PC-9 (cell line): ENCODE measurements around the gene AQP4. TPM values are rescaled to one million over a fixed set of nuclear protein-coding genes. Genes with fewer than 3 reads are reported as not detected.

ENCODE experiments used
- BruUV-seq: library from RNA; stranded (reverse); fragments of 400-500 nt; replicated peaks from 2 replicates; lab custom pipeline; 2021; lab: Mats Ljungman, UMichigan
- CTCF ChIA-PET: fragments of 300-600 bp; sonication (Branson Sonifier 250); formaldehyde crosslinking; loops from one replicate; lab custom pipeline; 2022; ENCODE audit warnings: antibody characterized with exemption; lab: Charles Lee
- POLR2A ChIA-PET: fragments of 300-600 bp; sonication (Branson Sonifier 250); formaldehyde crosslinking; loops from one replicate; lab custom pipeline; 2022; ENCODE audit warnings: antibody characterized with exemption; ENCODE audit not compliant: unreplicated experiment; lab: Charles Lee
- DNase-seq, 2 experiments: peaks; one replicate each; pipeline versions ENCODE4 v3.0.0 to v3.0.0-alpha.2; 2015 to 2022; ENCODE audit warnings: mixed read lengths in 1 of 2
- H2AFZ ChIP-seq: fragments of 200-600 bp; sonication (generic); 2 replicates; pipeline ENCODE4 v1.8.1; 2017; ENCODE audit warnings: antibody characterized with exemption
- H3F3A ChIP-seq: fragments of 200-600 bp; sonication (generic); 2 replicates; pipeline ENCODE4 v1.8.1; 2017; ENCODE audit warnings: antibody characterized with exemption, mild to moderate bottlenecking, low read depth; ENCODE audit not compliant: insufficient read depth
- H3K27ac ChIP-seq: fragments of 200-600 bp; sonication (generic); 2 replicates; pipeline ENCODE4 v1.6.1; 2016; ENCODE audit warnings: mixed run types
- H3K27me3 ChIP-seq: fragments of 200-600 bp; sonication (generic); 2 replicates; pipeline ENCODE4 v1.6.1; 2016; ENCODE audit warnings: low read depth, mixed run types; ENCODE audit not compliant: insufficient read depth
- H3K36me3 ChIP-seq: fragments of 200-600 bp; sonication (generic); 2 replicates; pipeline ENCODE4 v1.6.1; 2016; ENCODE audit warnings: low read depth, mixed run types
- H3K4me1 ChIP-seq: fragments of 200-600 bp; sonication (generic); replicated peaks from 2 replicates; pipeline ENCODE4 v1.6.1; 2016; ENCODE audit warnings: mixed run types; ENCODE audit not compliant: insufficient read depth
- H3K4me2 ChIP-seq: fragments of 200-600 bp; sonication (generic); 2 replicates; pipeline ENCODE4 v1.6.1; 2017; ENCODE audit warnings: mixed run types
- H3K4me3 ChIP-seq: fragments of 200-600 bp; sonication (generic); 2 replicates; pipeline ENCODE4 v1.6.1; 2016; ENCODE audit warnings: mixed run types
- H3K79me2 ChIP-seq: fragments of 200-600 bp; sonication (generic); 2 replicates; pipeline ENCODE4 v1.6.1; 2017; ENCODE audit warnings: low read depth, mixed run types
- H3K9me2 ChIP-seq: fragments of 200-600 bp; sonication (generic); 2 replicates; pipeline ENCODE4 v1.8.1; 2017; ENCODE audit warnings: mild to moderate bottlenecking; ENCODE audit not compliant: insufficient read depth
- H3K9me3 ChIP-seq: fragments of 200-600 bp; sonication (generic); 2 replicates; pipeline ENCODE4 v1.8.1; 2016; ENCODE audit warnings: low read depth; ENCODE audit not compliant: insufficient read depth
- H4K20me1 ChIP-seq: fragments of 200-600 bp; sonication (generic); 2 replicates; pipeline ENCODE4 v1.8.1; 2017; ENCODE audit not compliant: insufficient read depth
- CTCF ChIP-seq: fragments of 200-600 bp; sonication (generic); conservative IDR thresholded peaks from 2 replicates; pipeline ENCODE4 v1.6.1; 2017; ENCODE audit warnings: mixed run types, antibody characterized with exemption, mild to moderate bottlenecking, moderate library complexity
- EZH2 ChIP-seq: fragments of 200-600 bp; sonication (generic); IDR thresholded peaks from 2 replicates; pipeline ENCODE4 v1.8.0; 2017; ENCODE audit warnings: antibody characterized with exemption, low read depth
- intact Hi-C: fragments of 100-400 bp; cut with micrococcal nuclease; formaldehyde crosslinking; loops from one replicate; pipeline ENCODE4 v1.10.0; 2022; ENCODE audit not compliant: unreplicated experiment
- total RNA-seq: library from RNA; stranded (reverse); gene quantifications from 2 replicates; pipeline ENCODE4 v1.2.3, GENCODE V29; 2021

AQP4 gene
- total RNA-seq, 1 experiment from 2014 or later = not detected

DNA sequence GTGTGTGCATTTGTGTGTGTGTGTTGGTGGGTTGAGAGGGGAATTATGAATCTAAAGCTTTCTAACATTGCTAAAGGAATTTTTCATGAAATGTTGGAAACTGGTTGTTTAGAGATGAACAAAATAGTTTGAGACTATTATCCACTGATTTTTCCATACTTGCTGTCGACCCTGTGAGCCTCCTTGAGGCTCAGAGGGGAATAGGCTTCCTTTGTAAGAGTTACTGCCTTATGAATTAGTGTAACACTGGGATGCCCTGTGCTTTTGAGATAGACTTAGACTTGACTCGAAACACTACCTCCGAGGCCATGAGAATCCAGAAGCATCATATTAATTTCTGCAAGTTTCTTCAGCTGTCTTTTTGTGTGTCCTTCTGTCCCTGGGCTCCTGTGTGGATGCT, 37.9 kb downstream of the AQP4 start:
- H2AFZ ChIP-seq = no peak overlapping the region
- ChIA-PET POLR2A (no interaction called here), CTCF (no interaction called here)
- no peaks in the 10 kb centered on the region for H3K9me2 ChIP-seq
- H3K27ac ChIP-seq = no peak overlapping the region
- TF ChIP-seq EZH2 (no peak), CTCF (no peak)
- H3K27me3 ChIP-seq = no peaks in the 10 kb centered on the region
- intact Hi-C loops = no loop called here
- DNase-seq = no peak
- no peaks in the 10 kb centered on the region for H3F3A ChIP-seq
- H3K36me3 ChIP-seq = no peaks in the 10 kb centered on the region
- no peaks in the 10 kb centered on the region for H4K20me1 ChIP-seq
- H3K4me3 ChIP-seq = no peak overlapping the region
- BruUV-seq = no TSS peak
- no peaks in the 10 kb centered on the region for H3K4me1 ChIP-seq
- no peak overlapping the region for H3K4me2 ChIP-seq
- H3K9me3 ChIP-seq = no peaks in the 10 kb centered on the region
- no peaks in the 10 kb centered on the region for H3K79me2 ChIP-seq

- Histone ChIP-seq H4K20me1 (no peaks in the 10 kb centered on the region), H3K4me1 (no peaks in the 10 kb centered on the region), H3K9me2 (no peaks in the 10 kb centered on the region), H3K79me2 (no peaks in the 10 kb centered on the region), H2AFZ (no peak overlapping the region), H3K27ac (no peak overlapping the region), H3K9me3 (no peaks in the 10 kb centered on the region), H3K4me3 (no peak overlapping the region), H3F3A (no peaks in the 10 kb centered on the region), H3K4me2 (no peak overlapping the region), H3K36me3 (no peaks in the 10 kb centered on the region), H3K27me3 (no peaks in the 10 kb centered on the region)
- no TSS peak for BruUV-seq
- CTCF ChIA-PET = no interaction called here
- no peak for DNase-seq
- TF ChIP-seq CTCF (no peak), EZH2 (no peak)
- intact Hi-C loops = no loop called here
- POLR2A ChIA-PET = no interaction called here
Observed at GRCh38 chr18:26826656-26827235, 38.8 kb downstream of the AQP4 start.

DNA sequence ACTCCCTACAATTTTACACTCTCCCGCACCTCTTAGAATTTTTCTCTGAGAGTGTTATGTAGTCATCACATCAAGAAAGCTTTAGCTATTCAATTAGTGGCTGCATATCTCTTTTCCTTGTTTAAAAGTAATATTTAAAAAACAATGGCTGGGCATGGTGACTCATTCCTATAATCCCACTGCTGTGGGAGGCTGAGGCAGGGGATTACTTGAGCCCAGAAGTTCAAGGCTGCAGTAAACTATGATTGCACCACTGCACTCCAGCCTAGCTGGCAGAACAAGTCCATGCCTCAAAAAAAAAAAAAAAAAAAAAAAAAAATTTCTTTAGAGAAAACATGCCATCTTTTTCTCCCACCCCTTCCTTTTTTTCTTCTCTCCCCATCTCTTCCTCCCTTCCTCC, 44.3 kb downstream of the AQP4 start:
- TF ChIP-seq EZH2 (no peak), CTCF (no peak)
- Histone ChIP-seq H4K20me1 (no peaks in the 10 kb centered on the region), H3K4me2 (no peak overlapping the region), H3K9me3 (no peaks in the 10 kb centered on the region; the same call in 1 of the 2 replicates), H3K36me3 (no peaks in the 10 kb centered on the region), H3K9me2 (no peaks in the 10 kb centered on the region), H3K27me3 (no peaks in the 10 kb centered on the region), H2AFZ (no peak overlapping the region), H3K4me1 (no peaks in the 10 kb centered on the region), H3F3A (no peaks in the 10 kb centered on the region), H3K79me2 (no peaks in the 10 kb centered on the region), H3K4me3 (no peak overlapping the region), H3K27ac (no peak overlapping the region)
- no TSS peak for BruUV-seq
- no peak for DNase-seq
- CTCF ChIA-PET = interaction anchor here (0.6 kb wide), 1 partner anchor 404 kb away, joined by 8 read pairs; no protein-coding TSS in a partner anchor
- POLR2A ChIA-PET = no interaction called here
- intact Hi-C loops = no loop called here
